Suprapubic skin (tissue), 4 donors: Measurements from ENCODE around the gene HMOX2. TPM values are rescaled to one million over a fixed set of nuclear protein-coding genes. Genes with fewer than 3 reads are reported as not detected.

Experiments
- DNase-seq, 2 donors: peaks; one replicate each; pipeline ENCODE4 v3.0.0-alpha.2; 2019; ENCODE audit warnings: low spot score in 2 of 2
- H3K27ac ChIP-seq: fragments of 200-600 bp; sonication (generic); one replicate; pipeline ENCODE4 v1.5.1; 2019
- H3K27me3 ChIP-seq: fragments of 200-600 bp; sonication (generic); one replicate; pipeline ENCODE4 v1.5.1; 2019
- H3K36me3 ChIP-seq: fragments of 200-600 bp; sonication (generic); one replicate; pipeline ENCODE4 v1.5.1; 2019
- H3K4me1 ChIP-seq: fragments of 200-600 bp; sonication (generic); one replicate; pipeline ENCODE4 v1.5.1; 2019
- H3K4me3 ChIP-seq: fragments of 200-600 bp; sonication (generic); one replicate; pipeline ENCODE4 v1.5.1; 2019; ENCODE audit warnings: mild to moderate bottlenecking
- H3K9me3 ChIP-seq: fragments of 200-600 bp; sonication (generic); one replicate; pipeline ENCODE4 v1.5.1; 2019
- EP300 ChIP-seq: sonication (generic); formaldehyde crosslinking; IDR thresholded peaks from one replicate; pipeline ENCODE4 v1.6.1; 2017; ENCODE audit warnings: antibody characterized with exemption
- POLR2A ChIP-seq, 2 donors: fragments of 450-650 bp; IDR thresholded peaks; one replicate each; pipeline ENCODE4 v1.6.1; 2017; ENCODE audit warnings: antibody characterized with exemption in 2 of 2, mild to moderate bottlenecking in 2 of 2, moderate library complexity in 2 of 2
- POLR2AphosphoS5 ChIP-seq, 3 donors: sonication (generic); formaldehyde crosslinking; IDR thresholded peaks; one replicate each; pipeline ENCODE4 v1.6.1; 2017; ENCODE audit warnings: antibody characterized with exemption in 3 of 3
- WGBS: methylation state at CpG from one replicate; pipeline ENCODE4 v1.1.5; 2018; 5-methylcytosine and 5-hydroxymethylcytosine counted together
- total RNA-seq, 4 donors: library from RNA; depleted of rRNA; stranded (reverse); fragments of >200 nt; gene quantifications; one replicate each; pipeline ENCODE4 v1.1.0, GENCODE V29; 2016
- TF ChIP-seq, protein P1 (sequence below), 2 donors: fragments of 200-600 bp in 1 of 2; fragments of 450-650 bp in 1 of 2; sonication (generic) in 1 of 2; IDR thresholded peaks; one replicate each; pipeline ENCODE4 v1.5.1; 2016 to 2019; ENCODE audit warnings: antibody characterized with exemption in 2 of 2, mild to moderate bottlenecking in 1 of 2, moderate library complexity in 1 of 2

Gene HMOX2
- total RNA-seq, 4 donors from 2014 or later, result 43.6 to 64.3 (median 52.7) TPM

DNA sequence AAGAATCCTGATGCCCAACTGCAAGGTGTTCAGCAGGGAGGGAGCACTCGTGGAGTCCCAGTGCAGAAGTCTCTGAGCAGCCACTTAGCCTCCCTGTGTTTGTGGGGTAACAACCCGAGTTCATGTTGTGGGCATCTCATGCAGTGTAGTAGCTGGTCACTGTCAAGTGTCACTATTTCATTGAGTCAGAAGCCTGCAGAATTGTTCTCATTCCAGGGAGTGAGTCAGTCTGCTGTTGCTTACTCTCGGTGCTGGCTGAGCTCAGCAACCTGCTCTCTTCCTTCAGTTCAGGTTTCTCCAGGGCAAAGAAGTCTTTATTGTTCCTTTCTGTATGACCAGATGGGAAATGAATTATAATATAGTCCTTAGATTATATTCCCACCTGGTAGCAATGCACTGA is 24.1 kb downstream of the HMOX2 start:
- Histone ChIP-seq H3K4me3 (peak overlapping the region; percentile 26), H3K9me3 (no peaks in the 10 kb centered on the region), H3K27ac (peak overlapping the region; percentile 80), H3K27me3 (no peaks in the 10 kb centered on the region), H3K36me3 (peaks cover 6% of the 10 kb centered on the region), H3K4me1 (peaks cover 39% of the 10 kb centered on the region)
- no peak for DNase-seq
- TF ChIP-seq, protein P1, sequence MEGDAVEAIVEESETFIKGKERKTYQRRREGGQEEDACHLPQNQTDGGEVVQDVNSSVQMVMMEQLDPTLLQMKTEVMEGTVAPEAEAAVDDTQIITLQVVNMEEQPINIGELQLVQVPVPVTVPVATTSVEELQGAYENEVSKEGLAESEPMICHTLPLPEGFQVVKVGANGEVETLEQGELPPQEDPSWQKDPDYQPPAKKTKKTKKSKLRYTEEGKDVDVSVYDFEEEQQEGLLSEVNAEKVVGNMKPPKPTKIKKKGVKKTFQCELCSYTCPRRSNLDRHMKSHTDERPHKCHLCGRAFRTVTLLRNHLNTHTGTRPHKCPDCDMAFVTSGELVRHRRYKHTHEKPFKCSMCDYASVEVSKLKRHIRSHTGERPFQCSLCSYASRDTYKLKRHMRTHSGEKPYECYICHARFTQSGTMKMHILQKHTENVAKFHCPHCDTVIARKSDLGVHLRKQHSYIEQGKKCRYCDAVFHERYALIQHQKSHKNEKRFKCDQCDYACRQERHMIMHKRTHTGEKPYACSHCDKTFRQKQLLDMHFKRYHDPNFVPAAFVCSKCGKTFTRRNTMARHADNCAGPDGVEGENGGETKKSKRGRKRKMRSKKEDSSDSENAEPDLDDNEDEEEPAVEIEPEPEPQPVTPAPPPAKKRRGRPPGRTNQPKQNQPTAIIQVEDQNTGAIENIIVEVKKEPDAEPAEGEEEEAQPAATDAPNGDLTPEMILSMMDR (IDR thresholded peaks at IDR 0.05), result no peak
- TF ChIP-seq EP300 (no peak), POLR2AphosphoS5 (IDR thresholded peaks at IDR 0.05) (no peak), POLR2A (IDR thresholded peaks at IDR 0.05) (no peak)
- 41% methylated on average over 3 of the region's 3 CpGs for WGBS

DNA sequence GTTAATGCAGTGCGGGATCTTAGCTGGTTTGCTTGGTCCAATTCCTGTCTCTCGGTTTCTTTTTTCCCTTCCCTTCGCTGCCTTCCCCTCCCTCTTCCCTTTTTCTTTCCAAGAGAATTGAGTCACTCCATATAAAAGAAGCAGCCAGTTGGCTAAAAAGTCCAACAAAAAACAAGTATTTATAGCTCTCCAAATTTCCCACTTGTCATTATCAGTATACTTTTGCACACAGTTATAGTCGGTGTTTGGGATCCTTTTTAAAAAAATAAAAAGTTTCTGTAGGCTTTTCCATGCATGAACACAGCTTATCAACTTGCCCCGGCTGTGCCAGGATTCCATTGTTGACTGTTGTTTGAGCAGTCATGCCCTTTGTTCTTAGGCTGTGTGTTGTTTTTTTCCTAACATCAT is 24.9 kb downstream of the HMOX2 start:
- TF ChIP-seq, protein P1 (IDR thresholded peaks at IDR 0.05), result no peak
- TF ChIP-seq POLR2A (IDR thresholded peaks at IDR 0.05), result no peak

DNA sequence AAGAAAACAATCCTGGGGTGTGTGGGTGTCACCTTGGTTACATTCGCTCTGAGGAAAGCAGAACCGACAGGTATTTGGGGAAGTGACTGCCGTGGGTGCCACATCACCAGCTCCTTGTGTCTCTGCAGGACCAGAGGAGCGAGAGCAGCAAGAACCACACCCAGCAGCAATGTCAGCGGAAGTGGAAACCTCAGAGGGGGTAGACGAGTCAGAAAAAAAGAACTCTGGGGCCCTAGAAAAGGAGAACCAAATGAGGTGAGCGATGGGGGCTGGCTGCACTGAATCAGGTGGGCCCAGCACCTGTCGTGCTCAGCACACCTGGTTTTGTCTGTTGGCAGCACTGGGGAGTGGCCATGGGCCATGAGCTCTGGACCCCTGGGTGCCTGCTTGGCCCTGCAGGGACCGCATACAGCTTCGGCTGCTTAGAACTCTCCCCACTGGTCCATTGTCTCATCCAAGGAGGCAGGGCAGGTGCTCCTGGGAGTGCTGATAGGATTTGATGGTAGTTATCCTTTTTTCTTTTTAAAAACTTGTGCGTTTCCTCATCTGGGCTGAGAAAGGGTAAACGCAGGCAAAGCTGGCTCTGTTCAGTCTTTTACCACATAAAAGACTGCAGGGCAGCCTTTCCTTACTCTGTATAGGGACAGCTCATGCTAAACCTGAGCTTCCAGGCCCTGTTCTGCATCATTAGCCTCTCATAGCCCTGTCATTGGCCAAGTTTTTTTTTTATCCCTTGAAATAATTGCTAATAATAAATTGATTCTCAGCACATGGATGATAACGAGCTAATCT is 29.4 kb downstream of the HMOX2 start:
- TF ChIP-seq EP300 (no peak), POLR2A (IDR thresholded peaks at IDR 0.05) (no peak), POLR2AphosphoS5 (IDR thresholded peaks at IDR 0.05) (no peak)
- TF ChIP-seq, protein P1 (IDR thresholded peaks at IDR 0.05), result no peak
- DNase-seq, result no peak
- Histone ChIP-seq H3K9me3 (no peaks in the 10 kb centered on the region), H3K36me3 (peaks cover 43% of the 10 kb centered on the region), H3K4me1 (peaks cover 39% of the 10 kb centered on the region), H3K27me3 (no peaks in the 10 kb centered on the region), H3K4me3 (no peak overlapping the region), H3K27ac (no peak overlapping the region)
- 82% methylated on average over 13 of the region's 13 CpGs for WGBS

More for the DNA sequence above, 24.9 kb downstream of the HMOX2 start:
- 15% methylated on average over 5 of the region's 5 CpGs for WGBS
- DNase-seq, result no peak
- Histone ChIP-seq H3K36me3 (peaks cover 10% of the 10 kb centered on the region), H3K4me1 (peaks cover 42% of the 10 kb centered on the region), H3K27me3 (no peaks in the 10 kb centered on the region), H3K4me3 (peak overlapping the region; percentile 26), H3K27ac (peak overlapping the region; percentile 80), H3K9me3 (no peaks in the 10 kb centered on the region)

DNA sequence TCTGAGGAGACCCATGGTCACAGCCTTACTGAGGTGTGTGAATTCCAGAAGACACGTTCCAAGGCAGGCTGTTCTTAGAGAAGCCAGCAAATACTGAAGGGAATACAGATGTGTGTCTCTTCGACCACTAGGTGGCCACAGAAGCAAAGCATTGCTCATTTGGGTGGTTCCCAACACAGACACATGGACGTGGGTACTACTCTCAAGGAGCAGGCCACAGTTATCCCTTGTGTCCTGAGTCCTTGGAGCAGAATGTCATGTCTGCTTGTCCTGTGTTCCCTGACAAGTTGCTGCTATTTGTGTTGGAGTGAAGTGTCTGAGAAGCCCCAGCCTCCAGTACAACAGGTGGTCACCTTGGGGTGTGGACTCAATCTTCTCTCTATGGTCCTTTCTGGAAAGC is 30.3 kb downstream of the HMOX2 start:
- Histone ChIP-seq H3K9me3 (no peaks in the 10 kb centered on the region), H3K4me3 (no peak overlapping the region), H3K4me1 (peaks cover 39% of the 10 kb centered on the region), H3K27ac (no peak overlapping the region), H3K36me3 (peaks cover 47% of the 10 kb centered on the region), H3K27me3 (no peaks in the 10 kb centered on the region)
- TF ChIP-seq EP300 (no peak), POLR2AphosphoS5 (IDR thresholded peaks at IDR 0.05) (peak in 2 of 3 donors; percentile 31 to 35), POLR2A (IDR thresholded peaks at IDR 0.05) (no peak)
- TF ChIP-seq, protein P1 (IDR thresholded peaks at IDR 0.05), result peak; percentile 76 to 83
- 3% methylated on average over 3 of the region's 3 CpGs for WGBS
- no peak for DNase-seq

DNA sequence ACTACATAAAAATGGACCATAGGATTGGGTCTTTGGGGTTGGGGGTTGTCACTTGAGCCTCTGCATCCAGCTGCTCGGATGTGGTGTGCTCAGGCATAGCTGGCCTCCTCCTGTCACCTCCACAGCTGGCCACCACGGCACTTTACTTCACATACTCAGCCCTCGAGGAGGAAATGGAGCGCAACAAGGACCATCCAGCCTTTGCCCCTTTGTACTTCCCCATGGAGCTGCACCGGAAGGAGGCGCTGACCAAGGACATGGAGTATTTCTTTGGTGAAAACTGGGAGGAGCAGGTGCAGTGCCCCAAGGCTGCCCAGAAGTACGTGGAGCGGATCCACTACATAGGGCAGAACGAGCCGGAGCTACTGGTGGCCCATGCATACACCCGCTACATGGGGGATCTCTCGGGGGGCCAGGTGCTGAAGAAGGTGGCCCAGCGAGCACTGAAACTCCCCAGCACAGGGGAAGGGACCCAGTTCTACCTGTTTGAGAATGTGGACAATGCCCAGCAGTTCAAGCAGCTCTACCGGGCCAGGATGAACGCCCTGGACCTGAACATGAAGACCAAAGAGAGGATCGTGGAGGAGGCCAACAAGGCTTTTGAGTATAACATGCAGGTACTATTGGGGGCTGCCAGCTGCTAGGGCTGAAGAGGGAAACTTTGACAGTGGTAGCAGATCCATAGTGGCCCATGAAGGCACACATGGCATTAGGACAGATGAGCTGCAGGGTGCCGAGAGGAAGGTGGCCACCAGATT is 31.6 kb downstream of the HMOX2 start:
- H3K4me3 ChIP-seq, result no peak overlapping the region
- H3K27me3 ChIP-seq, result no peaks in the 10 kb centered on the region
- H3K9me3 ChIP-seq, result no peaks in the 10 kb centered on the region
- H3K36me3 ChIP-seq, result peaks cover 59% of the 10 kb centered on the region
- 90% methylated on average over 17 of the region's 17 CpGs for WGBS
- no peak overlapping the region for H3K27ac ChIP-seq
- TF ChIP-seq POLR2AphosphoS5 (IDR thresholded peaks at IDR 0.05), result no peak
- TF ChIP-seq POLR2A (IDR thresholded peaks at IDR 0.05), result no peak
- no peak for TF ChIP-seq EP300
- TF ChIP-seq, protein P1 (IDR thresholded peaks at IDR 0.05), result no peak
- DNase-seq, result no peak
- peaks cover 40% of the 10 kb centered on the region for H3K4me1 ChIP-seq
